HL-60 (cell line): ENCODE data around the gene HPCAL1.

Experiments used
- POLR2AphosphoS5 ChIP-seq: IDR thresholded peaks from 2 replicates; pipeline ENCODE4 v1.6.1; 2012; ENCODE audit warnings: low read depth
- TF ChIP-seq, protein P1 (sequence below): IDR thresholded peaks from one replicate; pipeline ENCODE4 v1.5.1; 2011; ENCODE audit warnings: low read length, control low read depth, inconsistent platforms; ENCODE audit not compliant: insufficient read depth

DNA sequence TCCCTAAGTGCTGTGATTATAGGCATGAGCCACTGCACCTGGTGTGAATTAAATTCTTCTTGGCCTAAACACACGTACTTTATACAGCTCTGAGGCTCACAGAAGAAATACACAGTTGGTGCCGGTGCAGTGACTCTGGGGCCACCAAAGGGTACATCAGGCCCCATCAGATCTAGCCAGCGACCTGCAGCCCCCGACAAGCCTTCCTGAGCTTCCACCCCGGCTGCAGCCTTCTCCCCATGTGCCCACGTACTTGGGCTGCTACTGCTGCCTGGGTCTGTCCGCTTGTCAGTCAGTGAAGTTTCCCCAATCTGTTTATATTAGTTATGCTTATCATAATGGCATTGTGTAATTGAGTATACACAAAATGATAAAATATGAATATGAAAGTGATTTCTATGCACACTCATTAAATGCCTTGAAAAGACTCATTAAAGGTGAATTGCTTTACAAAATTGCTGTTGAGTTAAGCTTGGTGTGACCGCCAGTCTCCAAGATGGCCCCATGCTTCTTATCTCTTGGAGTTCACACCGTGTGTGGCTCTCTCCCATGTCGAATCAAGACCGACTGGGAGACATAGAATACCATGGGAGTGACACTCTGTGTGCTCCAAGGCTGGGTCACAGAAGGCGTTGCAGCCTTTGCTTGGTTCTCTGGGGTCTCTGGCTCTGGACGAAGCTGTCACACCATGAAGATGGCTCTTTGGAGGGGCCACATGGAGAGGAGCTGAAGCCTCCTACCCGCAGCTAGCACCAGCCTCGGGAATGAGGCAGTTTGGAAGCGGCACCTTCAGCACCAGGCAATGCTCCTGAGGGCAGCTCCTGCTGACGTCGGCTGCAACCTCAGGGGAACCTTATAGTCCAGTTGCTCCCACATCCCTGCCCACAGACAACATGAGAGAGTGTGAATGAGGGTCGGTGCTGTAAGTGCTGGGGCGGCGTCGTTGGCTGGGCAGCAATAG lies 29.2 kb upstream of the HPCAL1 start:
- TF ChIP-seq, protein P1, sequence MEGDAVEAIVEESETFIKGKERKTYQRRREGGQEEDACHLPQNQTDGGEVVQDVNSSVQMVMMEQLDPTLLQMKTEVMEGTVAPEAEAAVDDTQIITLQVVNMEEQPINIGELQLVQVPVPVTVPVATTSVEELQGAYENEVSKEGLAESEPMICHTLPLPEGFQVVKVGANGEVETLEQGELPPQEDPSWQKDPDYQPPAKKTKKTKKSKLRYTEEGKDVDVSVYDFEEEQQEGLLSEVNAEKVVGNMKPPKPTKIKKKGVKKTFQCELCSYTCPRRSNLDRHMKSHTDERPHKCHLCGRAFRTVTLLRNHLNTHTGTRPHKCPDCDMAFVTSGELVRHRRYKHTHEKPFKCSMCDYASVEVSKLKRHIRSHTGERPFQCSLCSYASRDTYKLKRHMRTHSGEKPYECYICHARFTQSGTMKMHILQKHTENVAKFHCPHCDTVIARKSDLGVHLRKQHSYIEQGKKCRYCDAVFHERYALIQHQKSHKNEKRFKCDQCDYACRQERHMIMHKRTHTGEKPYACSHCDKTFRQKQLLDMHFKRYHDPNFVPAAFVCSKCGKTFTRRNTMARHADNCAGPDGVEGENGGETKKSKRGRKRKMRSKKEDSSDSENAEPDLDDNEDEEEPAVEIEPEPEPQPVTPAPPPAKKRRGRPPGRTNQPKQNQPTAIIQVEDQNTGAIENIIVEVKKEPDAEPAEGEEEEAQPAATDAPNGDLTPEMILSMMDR: no peak
- no peak for TF ChIP-seq POLR2AphosphoS5
